HCT116 (cell line): ENCODE measurements around the gene ZSWIM8.

Experiments used
- ATF3 ChIP-seq: IDR thresholded peaks from 2 replicates; pipeline ENCODE4 v1.6.1; 2012
- CTCF ChIP-seq, 3 experiments: fragments of 200-600 bp in 1 of 3; sonication (generic) in 1 of 3; IDR thresholded peaks in 2 of 3; conservative IDR thresholded peaks in 1 of 3; 2 replicates each; pipeline ENCODE4 v1.5.1; 2012 to 2017; ENCODE audit warnings: low read depth in 2 of 3, low read length in 2 of 3, antibody characterized with exemption in 1 of 3, borderline replicate concordance in 1 of 3, control low read depth in 1 of 3, mild to moderate bottlenecking in 1 of 3, mixed read lengths in 1 of 3, mixed run types in 1 of 3, moderate library complexity in 1 of 3; ENCODE audit not compliant: insufficient read depth in 1 of 3
- POLR2A ChIP-seq: IDR thresholded peaks from 2 replicates; pipeline ENCODE4 v1.7.0; 2011; ENCODE audit warnings: borderline replicate concordance; ENCODE audit not compliant: insufficient read depth, insufficient read length; ENCODE audit errors: extremely low read depth
- POLR2AphosphoS5 ChIP-seq: IDR thresholded peaks from 2 replicates; pipeline ENCODE4 v1.6.1; 2011; ENCODE audit warnings: mild to moderate bottlenecking, low read depth, low read length, moderate library complexity
- RAD21 ChIP-seq: IDR thresholded peaks from 2 replicates; pipeline ENCODE4 v1.6.1; 2012; ENCODE audit warnings: low read depth, mild to moderate bottlenecking
- SIN3A ChIP-seq: IDR thresholded peaks from 2 replicates; pipeline ENCODE4 v1.6.1; 2012; ENCODE audit warnings: low read depth
- ZNF274 ChIP-seq: fragments of 200-500 bp; sonication (Bioruptor generic); IDR thresholded peaks from 2 replicates; pipeline ENCODE4 v1.6.1; 2014; ENCODE audit warnings: mild to moderate bottlenecking, low read depth, low read length, inconsistent platforms

- TF ChIP-seq POLR2AphosphoS5 (no peak), SIN3A (no peak), POLR2A (no peak), CTCF (IDR thresholded peaks at IDR 0.05 in 2 of 3, conservative IDR thresholded peaks at IDR 0.05 in 1 of 3; ENCODE audit: borderline replicate concordance in 1 of 3, insufficient read depth in 1 of 3, low read depth in 2 of 3, low read length in 2 of 3) (no peak), ZNF274 (no peak), RAD21 (no peak), ATF3 (no peak)
These were observed 53.4 kb downstream of the ZSWIM8 start for GRCh38 chr10:73838827-73839226.
